ENCODE results near the gene BUB3.

The BUB3 gene

DNA sequence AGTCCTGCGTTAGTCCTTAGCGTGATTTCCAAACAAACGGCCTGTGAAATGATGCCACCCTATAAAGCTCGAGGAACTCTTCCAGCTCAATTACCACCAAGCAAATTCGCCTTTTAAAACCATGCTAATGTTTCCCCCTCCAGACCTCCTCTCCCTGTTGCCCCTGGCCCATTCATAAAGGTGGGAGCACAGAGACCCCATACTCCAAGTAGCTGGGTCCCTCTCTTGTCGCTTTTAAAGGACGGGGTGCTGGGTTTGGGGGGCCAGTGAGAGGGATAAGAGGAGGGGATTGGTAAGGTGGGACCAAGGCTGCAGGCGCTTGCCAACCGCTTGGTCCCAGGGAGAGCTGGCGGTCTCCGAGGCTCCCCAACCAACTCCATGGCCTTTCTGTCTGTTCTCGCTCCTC, 5.0 kb upstream of the BUB3 start:
- H3K4me3 ChIP-seq (ENCODE audit: low read length, poor library complexity, severe bottlenecking), result no peak overlapping the region
- TF ChIP-seq EZH2phosphoT487 (IDR thresholded peaks at IDR 0.05; ENCODE audit: borderline replicate concordance), result no peak
- no peak for TF ChIP-seq CTCF (conservative IDR thresholded peaks at IDR 0.05; ENCODE audit: low read length)
- H4K20me1 ChIP-seq (ENCODE audit: insufficient read depth, low read length, poor library complexity, severe bottlenecking), result no peaks in the 10 kb centered on the region
- H3K27me3 ChIP-seq (ENCODE audit: insufficient read depth, low read length, poor library complexity, severe bottlenecking), result no peaks in the 10 kb centered on the region
- H3K9me2 ChIP-seq (replicated peaks; ENCODE audit: low read depth, low read length), result no peaks in the 10 kb centered on the region
- H3K36me3 ChIP-seq (ENCODE audit: insufficient read depth, low read length), result no peaks in the 10 kb centered on the region
- no peak overlapping the region for H2AFZ ChIP-seq (ENCODE audit: low read length)
- H3K79me2 ChIP-seq (ENCODE audit: insufficient read depth, low read length), result no peaks in the 10 kb centered on the region
- peaks cover 5% of the 10 kb centered on the region for H3K4me1 ChIP-seq (ENCODE audit: insufficient read depth, low read length, poor library complexity, severe bottlenecking)
- H3F3A ChIP-seq (ENCODE audit: low read depth), result no peaks in the 10 kb centered on the region
- H3K9me3 ChIP-seq (ENCODE audit: insufficient read depth, low read depth, low read length), result no peaks in the 10 kb centered on the region
- no peak overlapping the region for H3K4me2 ChIP-seq (ENCODE audit: low read depth, low read length, poor library complexity, severe bottlenecking)
- H3K9ac ChIP-seq (ENCODE audit: low read depth, low read length, poor library complexity, severe bottlenecking), result no peak overlapping the region

- Histone ChIP-seq H4K20me1 (ENCODE audit: insufficient read depth, low read length, poor library complexity, severe bottlenecking) (peaks cover 4% of the 10 kb centered on the region), H3K4me3 (ENCODE audit: low read length, poor library complexity, severe bottlenecking) (no peak overlapping the region), H3K36me3 (ENCODE audit: insufficient read depth, low read length) (no peaks in the 10 kb centered on the region), H3F3A (ENCODE audit: low read depth) (no peaks in the 10 kb centered on the region), H3K79me2 (ENCODE audit: insufficient read depth, low read length) (peaks cover 4% of the 10 kb centered on the region), H3K4me2 (ENCODE audit: low read depth, low read length, poor library complexity, severe bottlenecking) (no peak overlapping the region), H3K4me1 (ENCODE audit: insufficient read depth, low read length, poor library complexity, severe bottlenecking) (peaks cover 5% of the 10 kb centered on the region), H3K9ac (ENCODE audit: low read depth, low read length, poor library complexity, severe bottlenecking) (no peak overlapping the region), H3K9me3 (ENCODE audit: insufficient read depth, low read depth, low read length) (no peaks in the 10 kb centered on the region), H2AFZ (ENCODE audit: low read length) (no peak overlapping the region), H3K9me2 (replicated peaks; ENCODE audit: low read depth, low read length) (no peaks in the 10 kb centered on the region), H3K27me3 (ENCODE audit: insufficient read depth, low read length, poor library complexity, severe bottlenecking) (no peaks in the 10 kb centered on the region)
- TF ChIP-seq EZH2phosphoT487 (IDR thresholded peaks at IDR 0.05; ENCODE audit: borderline replicate concordance) (no peak), CTCF (conservative IDR thresholded peaks at IDR 0.05; ENCODE audit: low read length) (no peak)
Observed at GRCh38 chr10:123149568-123150270, 4.5 kb upstream of the BUB3 start.

- no peak overlapping the region for H3K4me2 ChIP-seq (ENCODE audit: low read depth, low read length, poor library complexity, severe bottlenecking)
Observed at GRCh38 chr10:123150271-123150985, 3.8 kb upstream of the BUB3 start.

More at GRCh38 chr10:123150271-123150985, 3.8 kb upstream of the BUB3 start:
- Histone ChIP-seq H3K9ac (ENCODE audit: low read depth, low read length, poor library complexity, severe bottlenecking) (no peak overlapping the region), H3K36me3 (ENCODE audit: insufficient read depth, low read length) (peaks cover 3% of the 10 kb centered on the region; the same call in 1 of the 2 replicates), H3K27me3 (ENCODE audit: insufficient read depth, low read length, poor library complexity, severe bottlenecking) (no peaks in the 10 kb centered on the region), H3K9me2 (replicated peaks; ENCODE audit: low read depth, low read length) (no peaks in the 10 kb centered on the region), H3K4me1 (ENCODE audit: insufficient read depth, low read length, poor library complexity, severe bottlenecking) (peaks cover 12% of the 10 kb centered on the region), H4K20me1 (ENCODE audit: insufficient read depth, low read length, poor library complexity, severe bottlenecking) (peaks cover 11% of the 10 kb centered on the region), H3F3A (ENCODE audit: low read depth) (no peaks in the 10 kb centered on the region), H2AFZ (ENCODE audit: low read length) (no peak overlapping the region), H3K9me3 (ENCODE audit: insufficient read depth, low read depth, low read length) (no peaks in the 10 kb centered on the region), H3K4me3 (ENCODE audit: low read length, poor library complexity, severe bottlenecking) (no peak overlapping the region), H3K79me2 (ENCODE audit: insufficient read depth, low read length) (peaks cover 11% of the 10 kb centered on the region)
- no peak for TF ChIP-seq EZH2phosphoT487 (IDR thresholded peaks at IDR 0.05; ENCODE audit: borderline replicate concordance)
- no peak for TF ChIP-seq CTCF (conservative IDR thresholded peaks at IDR 0.05; ENCODE audit: low read length)
